GM18505 (cell line): Measurements from ENCODE around the gene OLFM1.

Experiments used
- ATAC-seq: cut with Tn5 transposase; IDR thresholded peaks from one replicate; pipeline ENCODE4 v1.9.1; 2021; ENCODE audit not compliant: unreplicated experiment
- POLR2A ChIP-seq: IDR thresholded peaks from 4 replicates; pipeline ENCODE4 v1.6.1; 2011; ENCODE audit warnings: borderline replicate concordance; ENCODE audit not compliant: insufficient read depth, insufficient read length; ENCODE audit errors: extremely low read depth

OLFM1 gene

DNA sequence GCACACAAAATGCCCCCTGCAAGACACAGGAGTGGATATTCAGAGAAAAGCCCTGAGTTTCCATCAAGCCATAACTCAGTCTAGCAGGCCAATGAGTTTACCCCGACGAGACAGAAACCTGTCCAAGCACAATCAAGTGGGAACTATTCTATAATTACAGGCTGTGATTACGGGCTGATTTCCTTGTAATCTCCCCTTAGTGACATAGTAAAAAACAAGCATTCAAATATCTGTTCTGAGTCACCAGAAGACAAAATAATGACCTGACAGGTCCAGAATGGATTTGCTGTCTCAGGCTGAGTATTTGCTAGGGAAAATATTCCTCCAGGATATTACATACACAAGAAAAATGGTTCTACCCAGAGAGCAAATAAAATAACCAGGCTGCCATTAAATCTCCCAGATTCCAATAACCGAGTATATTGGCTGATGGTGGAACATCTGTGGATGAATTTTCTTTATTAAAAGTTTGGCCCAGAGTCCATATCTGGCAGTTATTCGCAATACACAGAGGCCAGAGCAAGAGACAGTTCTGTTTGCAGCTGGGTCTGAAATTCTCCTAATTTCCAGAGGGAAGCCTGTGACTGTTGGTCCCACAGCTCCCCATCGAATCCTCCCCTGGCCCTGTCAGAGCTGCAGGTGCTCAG is 35.8 kb downstream of the OLFM1 start:
- ATAC-seq = no peak
- TF ChIP-seq POLR2A = no peak

GRCh38 chr9:135123773-135124134 is 36.3 kb downstream of the OLFM1 start:
- no peak for ATAC-seq
- TF ChIP-seq POLR2A = no peak

DNA sequence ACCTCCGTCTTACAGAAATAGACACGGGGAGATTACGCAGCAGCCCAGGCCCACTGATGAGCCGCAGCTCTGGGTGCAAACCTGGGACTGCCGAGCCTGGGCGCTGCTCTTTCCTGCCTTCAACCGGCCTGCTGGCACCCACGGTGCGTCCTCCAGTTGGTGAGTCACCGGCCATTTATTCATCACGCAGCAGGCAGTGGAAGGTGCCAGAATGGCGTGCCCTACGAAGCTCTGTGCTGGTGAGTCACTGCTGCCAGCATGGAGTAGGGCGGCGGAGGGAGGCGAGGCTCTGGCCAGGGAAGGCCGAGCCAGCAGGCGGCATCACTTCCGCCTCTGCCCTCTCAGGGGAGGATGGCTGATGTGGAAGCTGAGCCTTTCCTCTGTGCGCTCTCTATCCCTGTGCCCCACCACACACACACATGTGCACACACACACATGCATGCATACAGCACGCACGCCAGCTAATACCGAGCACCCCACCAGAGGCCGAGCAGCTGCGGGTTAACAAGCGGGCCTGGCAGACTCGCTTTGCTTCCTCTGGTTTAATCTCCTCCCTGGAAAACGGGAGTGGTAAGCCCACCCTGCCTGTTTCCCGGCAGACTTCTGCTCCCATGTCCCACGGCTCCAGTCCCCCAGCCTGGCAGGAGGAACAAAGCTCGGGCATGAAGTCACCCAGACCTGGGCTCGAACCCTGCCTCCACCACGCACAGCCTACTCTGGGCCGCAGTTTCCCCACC is 39.2 kb downstream of the OLFM1 start:
- ATAC-seq = no peak
- no peak for TF ChIP-seq POLR2A

DNA sequence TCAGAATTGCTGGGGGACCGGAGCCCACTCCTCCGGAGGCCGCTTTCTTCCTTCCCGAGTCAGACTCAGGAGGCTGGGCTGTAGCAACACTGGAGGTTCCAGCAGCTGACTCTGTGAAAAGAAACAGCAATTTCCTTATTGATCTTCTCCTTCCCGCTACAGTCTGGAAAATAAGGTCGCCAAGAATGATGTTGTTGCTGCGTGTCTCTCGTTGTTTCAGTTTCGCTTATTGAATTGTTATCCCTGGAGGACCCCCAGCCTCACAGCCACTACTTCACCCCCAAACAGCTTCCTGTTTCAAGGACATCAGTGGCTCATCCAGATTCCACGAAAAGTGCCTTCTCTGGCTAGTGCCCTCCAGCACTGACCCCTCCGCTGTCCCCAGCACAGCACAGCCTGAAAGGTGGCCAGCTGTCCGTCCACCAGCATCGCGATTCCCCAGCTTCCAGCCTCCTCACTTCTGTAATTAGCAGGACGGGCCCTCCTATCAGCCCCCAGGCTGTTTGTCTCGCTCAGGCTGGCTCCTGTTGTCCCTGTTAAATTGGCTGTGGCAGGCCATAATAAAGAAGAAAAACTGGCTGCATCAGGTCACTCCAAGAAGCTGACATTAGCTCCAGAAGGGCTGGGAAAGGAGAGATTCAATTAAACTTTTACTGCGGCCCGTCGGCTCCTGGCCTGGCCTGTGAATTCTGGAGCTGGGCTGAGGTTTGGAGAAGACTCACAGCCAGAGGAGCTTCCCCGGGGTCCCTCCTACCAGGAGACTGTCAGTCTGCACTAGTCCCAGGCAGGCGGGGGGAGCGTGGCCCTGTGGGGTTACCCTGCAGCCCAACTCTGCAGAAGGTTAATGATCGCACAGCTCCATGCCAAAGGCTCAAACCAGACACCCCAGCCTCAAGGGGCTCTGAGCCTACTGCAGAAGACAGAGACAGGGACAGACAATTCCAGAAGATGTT is 40.5 kb downstream of the OLFM1 start:
- no peak for ATAC-seq

GRCh38 chr9:135129137-135129695 is 41.7 kb downstream of the OLFM1 start:
- no peak for ATAC-seq

More for the DNA sequence above, 40.5 kb downstream of the OLFM1 start:
- TF ChIP-seq POLR2A = no peak

DNA sequence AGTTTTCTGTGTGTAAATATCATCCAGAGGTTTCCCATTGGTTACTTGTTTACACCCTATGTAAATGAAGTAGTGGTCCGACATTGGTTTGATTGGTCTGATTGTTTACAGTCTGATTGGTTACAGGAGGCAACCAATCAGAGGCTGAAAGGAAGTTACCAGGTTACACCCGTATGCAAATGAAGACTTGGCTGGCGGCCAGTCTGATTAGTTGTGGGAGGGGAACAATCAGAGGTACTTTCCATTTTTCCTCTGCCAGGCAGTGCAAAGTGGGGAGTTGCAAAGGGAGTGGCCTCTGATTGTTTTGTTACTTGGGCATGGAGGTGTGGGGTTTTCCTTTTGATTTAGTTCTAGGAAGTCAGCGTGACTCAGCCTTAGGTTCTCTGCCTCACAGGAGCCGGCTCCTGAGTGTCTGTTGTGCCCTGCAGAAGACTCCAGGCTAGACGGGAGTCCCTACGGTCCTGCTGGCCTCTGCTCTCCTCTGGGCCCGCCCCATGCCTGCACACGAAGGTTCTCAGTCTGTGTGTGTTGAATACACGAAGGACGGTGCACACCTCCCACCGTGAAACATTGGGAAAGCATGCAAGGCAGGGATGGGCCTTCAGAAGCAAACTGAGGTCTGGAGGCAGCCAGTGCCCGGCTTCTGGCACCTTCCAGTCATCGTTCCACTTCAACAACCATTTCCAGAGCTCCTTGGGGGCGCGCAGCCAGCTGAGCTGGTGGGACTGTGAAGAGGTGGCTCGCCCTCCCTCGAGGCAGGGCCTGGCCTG is 42.9 kb downstream of the OLFM1 start:
- ATAC-seq = no peak
- no peak for TF ChIP-seq POLR2A

More at GRCh38 chr9:135129137-135129695, 41.7 kb downstream of the OLFM1 start:
- TF ChIP-seq POLR2A = no peak

DNA sequence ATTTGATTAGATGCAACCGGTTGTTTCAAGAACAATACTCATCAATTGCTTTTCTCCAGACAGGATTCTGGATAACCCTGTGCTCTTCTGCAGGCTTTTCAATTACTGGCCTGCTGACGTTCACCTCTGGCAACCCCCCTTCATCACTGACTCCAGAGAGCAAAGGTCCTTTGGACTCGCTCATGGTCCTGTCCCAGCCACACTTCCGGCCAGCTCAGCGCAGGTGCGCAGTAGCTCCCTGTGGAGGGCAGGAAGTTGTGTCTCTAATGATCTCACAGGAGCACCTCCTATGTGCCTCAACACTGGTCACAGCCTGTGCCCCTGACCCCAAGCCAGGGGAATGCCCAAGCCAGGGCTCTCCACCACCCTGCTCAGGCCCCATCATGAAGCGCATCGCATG is 44.0 kb downstream of the OLFM1 start:
- TF ChIP-seq POLR2A = no peak
- no peak for ATAC-seq

GRCh38 chr9:135132008-135132407 is 44.5 kb downstream of the OLFM1 start:
- no peak for ATAC-seq
- no peak for TF ChIP-seq POLR2A

- no peak for TF ChIP-seq POLR2A
Observed at GRCh38 chr9:135134268-135135022, 47.0 kb downstream of the OLFM1 start.

GRCh38 chr9:135135171-135135928 is 47.9 kb downstream of the OLFM1 start:
- ATAC-seq = no peak
- no peak for TF ChIP-seq POLR2A

More at GRCh38 chr9:135134268-135135022, 47.0 kb downstream of the OLFM1 start:
- ATAC-seq = no peak

- ATAC-seq = no peak
- no peak for TF ChIP-seq POLR2A
Observed at GRCh38 chr9:135135929-135136315, 48.5 kb downstream of the OLFM1 start.
